Mammary epithelial cell (primary cell): ENCODE data around the gene CDK14.

Source experiments
- EZH2 ChIP-seq: IDR thresholded peaks from 2 replicates; pipeline ENCODE4 v1.6.1; 2012; ENCODE audit warnings: low read length, inconsistent platforms, borderline replicate concordance
- TF ChIP-seq, protein P1 (sequence below), 2 donors: IDR thresholded peaks in 1 of 2; conservative IDR thresholded peaks in 1 of 2; 2 replicates each; pipeline ENCODE4 v1.5.1; 2011 to 2012; ENCODE audit warnings: inconsistent platforms in 2 of 2, low read length in 2 of 2, mild to moderate bottlenecking in 2 of 2, control low read depth in 1 of 2, low read depth in 1 of 2; ENCODE audit not compliant: insufficient read depth in 1 of 2; ENCODE audit errors: extremely low read depth in 1 of 2

GRCh38 chr7:91098566-91098965, 502.4 kb downstream of the CDK14 start:
- TF ChIP-seq, protein P1, sequence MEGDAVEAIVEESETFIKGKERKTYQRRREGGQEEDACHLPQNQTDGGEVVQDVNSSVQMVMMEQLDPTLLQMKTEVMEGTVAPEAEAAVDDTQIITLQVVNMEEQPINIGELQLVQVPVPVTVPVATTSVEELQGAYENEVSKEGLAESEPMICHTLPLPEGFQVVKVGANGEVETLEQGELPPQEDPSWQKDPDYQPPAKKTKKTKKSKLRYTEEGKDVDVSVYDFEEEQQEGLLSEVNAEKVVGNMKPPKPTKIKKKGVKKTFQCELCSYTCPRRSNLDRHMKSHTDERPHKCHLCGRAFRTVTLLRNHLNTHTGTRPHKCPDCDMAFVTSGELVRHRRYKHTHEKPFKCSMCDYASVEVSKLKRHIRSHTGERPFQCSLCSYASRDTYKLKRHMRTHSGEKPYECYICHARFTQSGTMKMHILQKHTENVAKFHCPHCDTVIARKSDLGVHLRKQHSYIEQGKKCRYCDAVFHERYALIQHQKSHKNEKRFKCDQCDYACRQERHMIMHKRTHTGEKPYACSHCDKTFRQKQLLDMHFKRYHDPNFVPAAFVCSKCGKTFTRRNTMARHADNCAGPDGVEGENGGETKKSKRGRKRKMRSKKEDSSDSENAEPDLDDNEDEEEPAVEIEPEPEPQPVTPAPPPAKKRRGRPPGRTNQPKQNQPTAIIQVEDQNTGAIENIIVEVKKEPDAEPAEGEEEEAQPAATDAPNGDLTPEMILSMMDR (conservative IDR thresholded peaks at IDR 0.05 in 1 of 2, IDR thresholded peaks at IDR 0.05 in 1 of 2; ENCODE audit: extremely low read depth in 1 of 2, insufficient read depth in 1 of 2, low read depth in 1 of 2, low read length in 2 of 2) = no peak
- TF ChIP-seq EZH2 = no peak
